GM23338 (cell line): Measurements from ENCODE around the gene OR1M1. TPM values are rescaled to one million over a fixed set of nuclear protein-coding genes. Genes with fewer than 3 reads are reported as not detected.

Experiments used
- ATAC-seq: fragments of 200-7000 bp; cut with Tn5 transposase; 3 replicates; pipeline ENCODE4 v1.9.1; 2020
- DNase-seq: peaks from one replicate; pipeline ENCODE4 v3.0.0-alpha.2; 2015; ENCODE audit warnings: low spot score
- H2AFZ ChIP-seq: fragments of 200-600 bp; sonication (generic); 2 replicates; pipeline ENCODE4 v1.8.0; 2016; ENCODE audit warnings: antibody characterized with exemption, mild to moderate bottlenecking, moderate library complexity
- H3F3A ChIP-seq: fragments of 200-600 bp; sonication (generic); replicated peaks from 2 replicates; pipeline ENCODE4 v1.8.0; 2017; ENCODE audit warnings: antibody characterized with exemption, mixed run types, low read depth
- H3K27ac ChIP-seq: fragments of 200-600 bp; sonication (generic); 2 replicates; pipeline ENCODE4 v1.6.1; 2016; ENCODE audit warnings: low read depth
- H3K27me3 ChIP-seq: fragments of 200-600 bp; sonication (generic); 2 replicates; pipeline ENCODE4 v1.8.0; 2016; ENCODE audit warnings: mild to moderate bottlenecking, mixed run types, moderate library complexity; ENCODE audit not compliant: insufficient read depth
- H3K36me3 ChIP-seq: fragments of 200-600 bp; sonication (generic); 2 replicates; pipeline ENCODE4 v1.8.0; 2016; ENCODE audit warnings: mild to moderate bottlenecking; ENCODE audit not compliant: insufficient read depth
- H3K4me1 ChIP-seq: fragments of 200-600 bp; sonication (generic); 2 replicates; pipeline ENCODE4 v1.8.0; 2016; ENCODE audit warnings: mild to moderate bottlenecking, moderate library complexity; ENCODE audit not compliant: insufficient read depth
- H3K4me2 ChIP-seq: fragments of 200-600 bp; sonication (generic); 2 replicates; pipeline ENCODE4 v1.7.1; 2017; ENCODE audit warnings: mixed run types
- H3K4me3 ChIP-seq: fragments of 200-600 bp; sonication (generic); 2 replicates; pipeline ENCODE4 v1.6.1; 2016; ENCODE audit warnings: mixed run types
- H3K79me2 ChIP-seq: fragments of 200-600 bp; sonication (generic); replicated peaks from 2 replicates; pipeline ENCODE4 v1.8.0; 2017; ENCODE audit warnings: mild to moderate bottlenecking; ENCODE audit not compliant: insufficient read depth
- H3K9me2 ChIP-seq: fragments of 200-600 bp; sonication (generic); 2 replicates; pipeline ENCODE4 v1.8.0; 2017; ENCODE audit not compliant: insufficient read depth
- H4K20me1 ChIP-seq: fragments of 200-600 bp; sonication (generic); replicated peaks from 2 replicates; pipeline ENCODE4 v1.8.0; 2017; ENCODE audit warnings: mild to moderate bottlenecking; ENCODE audit not compliant: insufficient read depth
- H3K27ac Mint-ChIP-seq: 2 replicates; pipeline ENCODE4 v1.8.0; 2020; ENCODE audit warnings: inconsistent platforms, mild to moderate bottlenecking, moderate library complexity, mixed read lengths
- H3K27me3 Mint-ChIP-seq: 3 replicates; pipeline ENCODE4 v1.8.0; 2022; ENCODE audit warnings: low read depth, mild to moderate bottlenecking, moderate library complexity, mixed read lengths, inconsistent platforms; ENCODE audit not compliant: insufficient read depth, poor library complexity
- H3K36me3 Mint-ChIP-seq: 3 replicates; pipeline ENCODE4 v1.8.0; 2021; ENCODE audit warnings: low read depth, mild to moderate bottlenecking, inconsistent platforms, moderate library complexity, mixed read lengths
- H3K4me1 Mint-ChIP-seq: 3 replicates; pipeline ENCODE4 v1.8.0; 2020; ENCODE audit warnings: mild to moderate bottlenecking, inconsistent platforms, mixed read lengths
- H3K4me3 Mint-ChIP-seq: 3 replicates; pipeline ENCODE4 v1.8.0; 2021; ENCODE audit warnings: moderate library complexity, mild to moderate bottlenecking, inconsistent platforms, mixed read lengths
- H3K9me3 Mint-ChIP-seq: 3 replicates; pipeline ENCODE4 v1.8.0; 2020; ENCODE audit warnings: moderate library complexity, mild to moderate bottlenecking, inconsistent platforms, mixed read lengths
- CREB1 ChIP-seq: fragments of 250-450 bp; sonication (Bioruptor Pico); IDR thresholded peaks from 2 replicates; pipeline ENCODE4 v1.5.0; 2020; ENCODE audit warnings: low read depth, mild to moderate bottlenecking, moderate library complexity
- CTCF ChIP-seq, 2 experiments: fragments of 200-600 bp in 1 of 2; sonication (generic) in 1 of 2; conservative IDR thresholded peaks; 2 replicates each; pipeline versions ENCODE4 v1.5.1 to v1.6.1; 2016 to 2017; ENCODE audit warnings: antibody characterized with exemption in 2 of 2, low read depth in 2 of 2, mild to moderate bottlenecking in 2 of 2, moderate library complexity in 1 of 2
- ETS1 ChIP-seq: IDR thresholded peaks from 2 replicates; pipeline ENCODE4 v1.6.1; 2016; ENCODE audit warnings: antibody characterized with exemption
- EZH2 ChIP-seq: fragments of 200-600 bp; sonication (generic); IDR thresholded peaks from one replicate; pipeline ENCODE4 v1.8.0; 2017; ENCODE audit warnings: antibody characterized with exemption, mild to moderate bottlenecking, low read depth; ENCODE audit not compliant: unreplicated experiment
- EZH2phosphoT487 ChIP-seq: fragments of 200-600 bp; sonication (generic); IDR thresholded peaks from one replicate; pipeline ENCODE4 v1.8.1; 2018; ENCODE audit warnings: antibody characterized with exemption; ENCODE audit not compliant: unreplicated experiment
- JUNB ChIP-seq: IDR thresholded peaks from one replicate; pipeline ENCODE4 v1.6.1; 2016; ENCODE audit warnings: antibody characterized with exemption; ENCODE audit not compliant: unreplicated experiment
- NANOG ChIP-seq: IDR thresholded peaks from 2 replicates; pipeline ENCODE4 v1.6.1; 2016; ENCODE audit warnings: antibody characterized with exemption, borderline replicate concordance
- POLR2AphosphoS5 ChIP-seq: IDR thresholded peaks from 2 replicates; pipeline ENCODE4 v1.6.1; 2016; ENCODE audit warnings: antibody characterized with exemption, low read depth
- REST ChIP-seq: IDR thresholded peaks from one replicate; pipeline ENCODE4 v1.6.1; 2018; ENCODE audit warnings: antibody characterized with exemption; ENCODE audit not compliant: unreplicated experiment
- STAT1 ChIP-seq: IDR thresholded peaks from one replicate; pipeline ENCODE4 v1.6.1; 2016; ENCODE audit warnings: antibody characterized with exemption; ENCODE audit not compliant: unreplicated experiment
- ZNF114 ChIP-seq: fragments of 250-450 bp; sonication (Bioruptor Pico); IDR thresholded peaks from 2 replicates; pipeline ENCODE4 v1.5.0; 2020; ENCODE audit warnings: mild to moderate bottlenecking, moderate library complexity
- ZNF331 ChIP-seq: fragments of 250-450 bp; sonication (Bioruptor Pico); IDR thresholded peaks from 2 replicates; pipeline ENCODE4 v1.5.0; 2020; ENCODE audit warnings: low read depth, mild to moderate bottlenecking, moderate library complexity
- ZNF462 ChIP-seq: fragments of 250-450 bp; sonication (Bioruptor Pico); IDR thresholded peaks from 2 replicates; pipeline ENCODE4 v1.5.0; 2020; ENCODE audit warnings: mild to moderate bottlenecking, moderate library complexity
- polyA plus RNA-seq: library from polyadenylated mRNA; unstranded; fragments of >200 nt; fragmentation: Nextera tagmentation; extraction: Ambion mirVana; gene quantifications from 2 replicates; pipeline ENCODE4 v1.2.1, GENCODE V29; 2016
- total RNA-seq: library from RNA; depleted of rRNA; stranded (reverse); fragments of >200 nt; shearing (Covaris generic); gene quantifications from 2 replicates; pipeline ENCODE4 v1.2.3, GENCODE V29; 2014

The OR1M1 gene
- total and polyA plus RNA-seq, 2 experiments from 2014 or later, result not detected

- no peak for TF ChIP-seq ZNF331 (CRISPR knock-in tag)
- TF ChIP-seq JUNB, result no peak
- TF ChIP-seq POLR2AphosphoS5, result no peak
- no peak for TF ChIP-seq ZNF462 (CRISPR knock-in tag)
- TF ChIP-seq ZNF114 (CRISPR knock-in tag), result no peak
- no peak for TF ChIP-seq EZH2phosphoT487
- no peak for TF ChIP-seq CREB1
- no peak for TF ChIP-seq ETS1
- no peak for TF ChIP-seq NANOG
- no peak for TF ChIP-seq EZH2
- no peak for TF ChIP-seq CTCF (conservative IDR thresholded peaks at IDR 0.05; ENCODE audit: low read depth in 2 of 2)
- no peak for TF ChIP-seq STAT1
- TF ChIP-seq REST, result no peak
- H3K9me3 Mint-ChIP-seq, result peaks cover 99% of the 10 kb centered on the region
- H2AFZ ChIP-seq, result no peak overlapping the region
- DNase-seq (no peak), ATAC-seq (no peak)
- peaks cover 5% of the 10 kb centered on the region for H3K27me3 Mint-ChIP-seq
- H3K4me2 ChIP-seq, result no peak overlapping the region
- H3K4me1 ChIP-seq, result no peaks in the 10 kb centered on the region
- H4K20me1 ChIP-seq, result no peaks in the 10 kb centered on the region
- H3K9me2 ChIP-seq, result no peaks in the 10 kb centered on the region
- no peak overlapping the region for H3K27ac ChIP-seq
- H3K27ac Mint-ChIP-seq, result no peak overlapping the region
- H3K4me3 ChIP-seq, result no peak overlapping the region
- no peaks in the 10 kb centered on the region for H3K27me3 ChIP-seq
- H3K36me3 ChIP-seq, result no peaks in the 10 kb centered on the region
- H3F3A ChIP-seq, result no peaks in the 10 kb centered on the region
- no peaks in the 10 kb centered on the region for H3K79me2 ChIP-seq
- H3K4me3 Mint-ChIP-seq, result no peak overlapping the region
- H3K36me3 Mint-ChIP-seq, result peaks cover 51% of the 10 kb centered on the region
- no peaks in the 10 kb centered on the region for H3K4me1 Mint-ChIP-seq
These were observed 45.8 kb upstream of the OR1M1 start for GRCh38 chr19:9041023-9041422.
